H9 (cell line): Measurements from ENCODE around the gene TUBB4B. TPM values are rescaled to one million over a fixed set of nuclear protein-coding genes. Genes with fewer than 3 reads are reported as not detected.
A peak's percentile ranks its signal among the peaks of the same experiment; 100 is the strongest.

ENCODE experiments used
- DNase-seq: peaks from one replicate; pipeline ENCODE4 v3.0.0-alpha.2; 2017
- H2AFZ ChIP-seq: one replicate; pipeline ENCODE4 v1.6.1; 2013; ENCODE audit warnings: mild to moderate bottlenecking, low read length, control low read depth, moderate library complexity
- H2AK5ac ChIP-seq: 2 replicates; pipeline ENCODE4 v1.6.1; 2013; ENCODE audit warnings: low read length, control low read depth, mixed read lengths; ENCODE audit not compliant: insufficient read length
- H2BK120ac ChIP-seq: one replicate; pipeline ENCODE4 v1.6.1; 2013; ENCODE audit warnings: low read depth, mild to moderate bottlenecking, low read length, control low read depth, inconsistent platforms; ENCODE audit not compliant: poor library complexity, severe bottlenecking
- H2BK12ac ChIP-seq: 2 replicates; pipeline ENCODE4 v1.6.1; 2013; ENCODE audit warnings: low read length, control low read depth, mixed read lengths, low read depth; ENCODE audit not compliant: insufficient read length
- H2BK15ac ChIP-seq: 2 replicates; pipeline ENCODE4 v1.6.1; 2013; ENCODE audit warnings: low read depth, low read length, control low read depth
- H2BK20ac ChIP-seq: one replicate; pipeline ENCODE4 v1.6.1; 2013; ENCODE audit warnings: low read depth, mild to moderate bottlenecking, low read length, control low read depth, inconsistent platforms; ENCODE audit not compliant: poor library complexity, severe bottlenecking
- H2BK5ac ChIP-seq: 2 replicates; pipeline ENCODE4 v1.6.1; 2013; ENCODE audit warnings: low read length, control low read depth, mixed read lengths; ENCODE audit not compliant: insufficient read length
- H3K14ac ChIP-seq: 2 replicates; pipeline ENCODE4 v1.6.1; 2013; ENCODE audit warnings: low read length, control low read depth; ENCODE audit not compliant: insufficient read depth
- H3K18ac ChIP-seq: 2 replicates; pipeline ENCODE4 v1.6.1; 2013; ENCODE audit warnings: low read depth, mild to moderate bottlenecking, mixed read lengths, low read length, control low read depth; ENCODE audit not compliant: insufficient read length
- H3K23ac ChIP-seq: 2 replicates; pipeline ENCODE4 v1.6.1; 2013; ENCODE audit warnings: low read length, control low read depth, mixed read lengths, low read depth; ENCODE audit not compliant: insufficient read length
- H3K23me2 ChIP-seq: 2 replicates; pipeline ENCODE4 v1.6.1; 2013; ENCODE audit warnings: low read depth, mild to moderate bottlenecking, mixed read lengths, low read length, control low read depth; ENCODE audit not compliant: insufficient read length, poor library complexity, severe bottlenecking
- H3K27ac ChIP-seq: 2 replicates; pipeline ENCODE4 v1.5.1; 2013; ENCODE audit warnings: low read length, control low read depth, mixed read lengths, low read depth; ENCODE audit not compliant: insufficient read length
- H3K27me3 ChIP-seq: 2 replicates; pipeline ENCODE4 v1.6.1; 2013; ENCODE audit warnings: low read length, control low read depth, inconsistent platforms; ENCODE audit not compliant: insufficient read depth
- H3K4ac ChIP-seq: 2 replicates; pipeline ENCODE4 v1.6.1; 2013; ENCODE audit warnings: low read depth, mild to moderate bottlenecking, control low read depth, inconsistent platforms, low read length, moderate library complexity
- H3K4me1 ChIP-seq: 2 replicates; pipeline ENCODE4 v1.6.1; 2013; ENCODE audit warnings: low read length, control low read depth, inconsistent platforms; ENCODE audit not compliant: insufficient read depth
- H3K4me2 ChIP-seq: 2 replicates; pipeline ENCODE4 v1.6.1; 2013; ENCODE audit warnings: low read length, control low read depth, mixed read lengths; ENCODE audit not compliant: insufficient read length, insufficient read depth
- H3K56ac ChIP-seq: 2 replicates; pipeline ENCODE4 v1.6.1; 2013; ENCODE audit warnings: low read depth, mild to moderate bottlenecking, mixed read lengths, low read length, control low read depth; ENCODE audit not compliant: insufficient read length
- H3K79me1 ChIP-seq: 2 replicates; pipeline ENCODE4 v1.6.1; 2013; ENCODE audit warnings: low read depth, mild to moderate bottlenecking, moderate library complexity, low read length, control low read depth, inconsistent platforms; ENCODE audit not compliant: insufficient read depth, poor library complexity, severe bottlenecking
- H3K79me2 ChIP-seq: 2 replicates; pipeline ENCODE4 v1.6.1; 2013; ENCODE audit warnings: low read length, control low read depth, inconsistent platforms; ENCODE audit not compliant: insufficient read depth
- H3K9ac ChIP-seq: 2 replicates; pipeline ENCODE4 v1.6.1; 2013; ENCODE audit warnings: low read length, control low read depth, mixed read lengths; ENCODE audit not compliant: insufficient read length; ENCODE audit errors: extremely low read depth
- H3K9me3 ChIP-seq: one replicate; pipeline ENCODE4 v1.6.1; 2013; ENCODE audit warnings: low read depth, low read length, inconsistent platforms; ENCODE audit not compliant: control insufficient read depth
- H3T11ph ChIP-seq: one replicate; pipeline ENCODE4 v1.6.1; 2013; ENCODE audit warnings: mild to moderate bottlenecking, low read length, control low read depth, inconsistent platforms
- H4K20me1 ChIP-seq: one replicate; pipeline ENCODE4 v1.6.1; 2013; ENCODE audit not compliant: control insufficient read depth, insufficient read length, insufficient read depth
- H4K5ac ChIP-seq: 2 replicates; pipeline ENCODE4 v1.6.1; 2013; ENCODE audit warnings: low read depth, mild to moderate bottlenecking, mixed read lengths, low read length, control low read depth; ENCODE audit not compliant: insufficient read length
- H4K8ac ChIP-seq: replicated peaks from 2 replicates; pipeline ENCODE4 v1.6.1; 2013; ENCODE audit warnings: low read length, control low read depth, mixed read lengths, low read depth; ENCODE audit not compliant: insufficient read length
- H4K91ac ChIP-seq: 2 replicates; pipeline ENCODE4 v1.6.1; 2013; ENCODE audit warnings: low read depth, mild to moderate bottlenecking, moderate library complexity, mixed read lengths, low read length, control low read depth; ENCODE audit not compliant: insufficient read length
- H3K27ac Mint-ChIP-seq, 3 experiments: 2 replicates in 2 of 3; 3 replicates in 1 of 3; pipeline ENCODE4 v1.8.0; 2020 to 2021; ENCODE audit warnings: mixed read lengths in 3 of 3, mild to moderate bottlenecking in 1 of 3, moderate library complexity in 1 of 3
- H3K27me3 Mint-ChIP-seq: 2 replicates; pipeline ENCODE4 v1.8.0; 2021; ENCODE audit warnings: low read depth, mild to moderate bottlenecking, moderate library complexity, mixed read lengths
- H3K36me3 Mint-ChIP-seq, 3 experiments: 2 replicates in 2 of 3; 3 replicates in 1 of 3; pipeline ENCODE4 v1.8.0; 2020 to 2021; ENCODE audit warnings: low read depth in 3 of 3, mixed read lengths in 3 of 3; ENCODE audit not compliant: insufficient read depth in 1 of 3
- H3K4me1 Mint-ChIP-seq, 2 experiments: 2 replicates each; pipeline ENCODE4 v1.8.0; 2020; ENCODE audit warnings: mixed read lengths in 2 of 2
- H3K4me3 Mint-ChIP-seq, 2 experiments: 2 replicates in 1 of 2; 3 replicates in 1 of 2; pipeline ENCODE4 v1.8.0; 2020 to 2021; ENCODE audit warnings: mild to moderate bottlenecking in 2 of 2, mixed read lengths in 2 of 2, moderate library complexity in 1 of 2
- H3K9me3 Mint-ChIP-seq, 2 experiments: 2 replicates in 1 of 2; 3 replicates in 1 of 2; pipeline ENCODE4 v1.8.0; 2020; ENCODE audit warnings: mild to moderate bottlenecking in 2 of 2, mixed read lengths in 2 of 2, moderate library complexity in 1 of 2
- WGBS: extraction: QIAGEN DNeasy Blood & Tissue Kit; methylation state at CpG from one replicate; pipeline ENCODE4 v1.1.7; 2013; ENCODE audit warnings: missing lambda C conversion rate, low lambda C conversion rate, mixed read lengths; ENCODE audit not compliant: insufficient read length; ENCODE audit errors: extremely low coverage; 5-methylcytosine and 5-hydroxymethylcytosine counted together
- total RNA-seq: library from RNA; stranded (reverse); gene quantifications from 2 replicates; pipeline ENCODE4 v1.2.1, GENCODE V29; 2021
- TF ChIP-seq, protein P1 (sequence below): fragments of 200-600 bp; sonication (generic); conservative IDR thresholded peaks from 3 replicates; pipeline ENCODE4 v1.8.0; 2021; ENCODE audit warnings: antibody characterized with exemption, mild to moderate bottlenecking

The TUBB4B gene
- total RNA-seq, 1 experiment from 2014 or later: 378 TPM

DNA sequence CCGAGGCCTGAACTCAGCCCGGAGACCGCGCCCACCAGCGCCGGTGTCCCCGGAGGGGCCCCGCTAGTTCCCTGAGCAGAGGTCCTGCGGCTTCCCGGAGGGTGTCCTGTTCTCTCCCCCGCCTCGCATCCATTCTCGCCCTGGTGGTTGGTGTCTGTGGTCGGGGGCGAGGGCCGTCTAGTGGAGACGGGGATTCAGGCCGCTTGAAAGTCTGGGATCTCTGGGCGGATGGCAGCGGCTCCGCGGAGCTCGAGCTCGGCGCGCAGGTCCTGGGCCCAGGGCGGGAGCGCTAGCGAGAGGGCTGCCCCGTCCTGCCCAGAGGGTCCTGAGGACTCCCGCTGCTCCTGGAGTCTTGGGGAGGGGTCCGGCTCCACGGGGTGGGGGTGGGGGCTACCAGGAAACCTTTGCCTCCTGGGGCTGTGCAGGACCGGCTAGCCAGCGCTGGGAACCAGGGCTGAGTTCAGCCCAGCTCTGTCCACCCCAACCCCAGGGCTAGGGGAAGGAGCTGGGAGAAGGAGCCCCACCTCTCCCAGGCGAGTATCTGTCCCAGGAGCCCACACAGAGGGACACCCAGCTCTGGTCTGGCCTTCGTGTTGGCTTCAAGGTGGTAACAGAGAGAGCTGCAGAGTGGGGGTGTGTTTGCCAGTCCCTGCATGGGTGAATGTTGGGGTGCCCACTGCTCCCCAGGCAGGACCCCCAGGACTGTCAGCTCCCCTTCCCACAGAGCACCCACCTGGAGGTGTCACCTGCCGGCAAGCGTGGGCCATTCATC lies 40.4 kb downstream of the TUBB4B start:
- peaks cover 7 to 10% of the 10 kb centered on the region in 2 experiments for H3K4me1 Mint-ChIP-seq
- peaks cover 0 to 1% (median 0%) of the 10 kb centered on the region in 3 experiments; a peak in 1 of 7 replicates for H3K36me3 Mint-ChIP-seq
- Histone ChIP-seq H3T11ph (no peak overlapping the region), H2BK5ac (no peak overlapping the region), H3K4me1 (no peaks in the 10 kb centered on the region), H4K5ac (no peak overlapping the region), H2AFZ (no peak overlapping the region), H3K23me2 (peaks cover 12% of the 10 kb centered on the region), H3K27me3 (no peaks in the 10 kb centered on the region), H4K8ac (no peak overlapping the region), H3K4ac (no peak overlapping the region), H3K79me1 (no peaks in the 10 kb centered on the region), H3K4me2 (peak overlapping the region; percentile 38), H3K23ac (no peak overlapping the region), H2BK15ac (no peak overlapping the region; the same call in 1 of the 2 replicates), H4K20me1 (no peaks in the 10 kb centered on the region), H3K9me3 (no peaks in the 10 kb centered on the region), H2BK20ac (no peak overlapping the region), H2AK5ac (no peak overlapping the region), H3K27ac (no peak overlapping the region), H3K9ac (no peak overlapping the region), H3K18ac (no peak overlapping the region), H4K91ac (no peak overlapping the region), H2BK12ac (no peak overlapping the region), H3K14ac (peak overlapping the region; percentile 37; the same call in 1 of the 2 replicates), H3K79me2 (no peaks in the 10 kb centered on the region), H2BK120ac (no peak overlapping the region), H3K56ac (no peak overlapping the region)
- WGBS: no CpG with 5 or more reads among the region's 39 CpGs
- peak; percentile 51 for DNase-seq
- no peak overlapping the region for H3K27ac Mint-ChIP-seq
- TF ChIP-seq, protein P1, sequence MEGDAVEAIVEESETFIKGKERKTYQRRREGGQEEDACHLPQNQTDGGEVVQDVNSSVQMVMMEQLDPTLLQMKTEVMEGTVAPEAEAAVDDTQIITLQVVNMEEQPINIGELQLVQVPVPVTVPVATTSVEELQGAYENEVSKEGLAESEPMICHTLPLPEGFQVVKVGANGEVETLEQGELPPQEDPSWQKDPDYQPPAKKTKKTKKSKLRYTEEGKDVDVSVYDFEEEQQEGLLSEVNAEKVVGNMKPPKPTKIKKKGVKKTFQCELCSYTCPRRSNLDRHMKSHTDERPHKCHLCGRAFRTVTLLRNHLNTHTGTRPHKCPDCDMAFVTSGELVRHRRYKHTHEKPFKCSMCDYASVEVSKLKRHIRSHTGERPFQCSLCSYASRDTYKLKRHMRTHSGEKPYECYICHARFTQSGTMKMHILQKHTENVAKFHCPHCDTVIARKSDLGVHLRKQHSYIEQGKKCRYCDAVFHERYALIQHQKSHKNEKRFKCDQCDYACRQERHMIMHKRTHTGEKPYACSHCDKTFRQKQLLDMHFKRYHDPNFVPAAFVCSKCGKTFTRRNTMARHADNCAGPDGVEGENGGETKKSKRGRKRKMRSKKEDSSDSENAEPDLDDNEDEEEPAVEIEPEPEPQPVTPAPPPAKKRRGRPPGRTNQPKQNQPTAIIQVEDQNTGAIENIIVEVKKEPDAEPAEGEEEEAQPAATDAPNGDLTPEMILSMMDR: no peak
- H3K9me3 Mint-ChIP-seq: no peaks in the 10 kb centered on the region; a peak in 2 of 5 replicates
- peaks cover 21% of the 10 kb centered on the region for H3K27me3 Mint-ChIP-seq
- peak overlapping the region; percentile 58 to 77 for H3K4me3 Mint-ChIP-seq
